HG03196 (cell line): ENCODE results near the gene C1QTNF12.

ENCODE experiments used
- ATAC-seq: cut with Tn5 transposase; IDR thresholded peaks from one replicate; pipeline ENCODE4 v1.9.1; 2021; ENCODE audit not compliant: unreplicated experiment

C1QTNF12 gene, protein sequence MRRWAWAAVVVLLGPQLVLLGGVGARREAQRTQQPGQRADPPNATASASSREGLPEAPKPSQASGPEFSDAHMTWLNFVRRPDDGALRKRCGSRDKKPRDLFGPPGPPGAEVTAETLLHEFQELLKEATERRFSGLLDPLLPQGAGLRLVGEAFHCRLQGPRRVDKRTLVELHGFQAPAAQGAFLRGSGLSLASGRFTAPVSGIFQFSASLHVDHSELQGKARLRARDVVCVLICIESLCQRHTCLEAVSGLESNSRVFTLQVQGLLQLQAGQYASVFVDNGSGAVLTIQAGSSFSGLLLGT

DNA sequence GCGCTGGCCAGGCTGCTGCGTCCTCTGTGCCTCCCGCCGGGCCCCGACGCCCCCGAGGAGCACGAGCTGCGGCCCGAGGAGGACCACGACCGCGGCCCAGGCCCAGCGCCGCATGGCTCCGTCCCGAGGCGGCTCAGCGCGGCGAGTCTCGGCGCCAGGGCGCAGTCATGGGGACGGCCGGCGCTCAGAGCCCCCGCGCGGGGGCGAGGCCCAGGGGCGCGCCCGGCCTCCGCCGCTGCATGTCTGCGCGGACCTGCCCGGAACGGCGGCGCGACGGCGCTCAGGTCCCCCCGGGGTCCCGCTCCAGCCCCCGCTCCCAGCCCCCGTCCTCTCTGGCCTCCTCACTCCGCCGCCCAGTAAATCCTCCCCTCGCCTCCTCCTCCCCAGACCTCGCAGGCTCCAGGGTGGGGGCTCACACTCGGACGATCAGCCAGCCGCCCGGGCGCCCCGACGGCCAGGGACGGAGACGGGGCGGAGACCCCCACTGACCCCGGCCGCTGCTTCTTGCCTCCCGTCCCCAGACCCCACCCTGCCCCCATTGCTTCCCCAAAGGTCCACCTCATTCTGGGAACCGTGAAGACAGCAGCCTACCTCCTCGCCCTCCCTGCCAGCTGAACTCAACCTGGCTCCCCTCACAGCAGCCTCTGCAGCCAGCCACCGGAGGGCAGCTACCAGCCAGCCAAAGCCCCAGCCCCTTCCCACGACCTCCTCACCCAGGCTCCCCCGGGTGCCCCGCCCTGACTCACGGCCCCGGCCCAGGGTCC lies at the start of gene C1QTNF12:
Gene C1QTNF12, minus strand, starts transcription at position 146 of the 764 bp plus-strand sequence. Its CDS starts 32 bp downstream, at position 114.
- no peak for ATAC-seq

DNA sequence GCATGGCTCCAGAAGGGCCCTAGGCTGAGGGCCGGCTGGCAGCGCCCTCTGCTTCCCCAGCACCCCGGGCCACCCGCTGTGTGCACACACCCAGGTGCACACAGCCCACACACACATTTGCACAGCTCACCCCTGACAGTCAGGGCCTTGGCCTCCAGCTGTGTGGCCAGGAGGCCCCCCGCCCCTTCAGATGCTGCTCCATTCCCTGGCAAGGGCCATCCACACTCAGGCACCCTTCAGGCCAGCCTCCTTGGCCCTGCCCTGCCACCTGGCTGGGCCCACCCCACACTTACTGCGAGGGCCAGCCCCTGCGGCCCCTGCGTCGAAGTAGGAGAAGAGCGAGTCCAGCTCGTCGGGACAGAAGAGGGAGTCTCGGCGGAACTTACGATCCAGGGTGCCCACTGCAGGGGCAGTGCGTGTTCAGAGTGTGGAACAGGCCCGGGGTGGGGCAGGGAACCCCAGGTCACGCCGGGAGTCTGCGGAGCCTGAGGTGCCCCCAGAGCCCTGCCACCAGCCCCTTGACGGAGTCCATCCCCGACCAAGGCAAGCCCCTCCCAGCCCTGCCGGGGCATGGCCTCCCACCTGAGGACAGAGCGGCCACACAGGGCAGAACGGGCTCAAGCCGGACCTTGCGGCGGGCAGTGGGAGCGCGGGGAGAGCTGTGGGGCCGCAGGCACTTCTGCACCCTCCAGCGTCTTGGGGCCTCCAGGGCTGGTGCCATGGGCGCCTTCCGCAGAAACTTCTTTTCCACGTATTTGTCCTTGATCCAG lies 48.8 kb upstream of the C1QTNF12 start:
- no peak for ATAC-seq

DNA sequence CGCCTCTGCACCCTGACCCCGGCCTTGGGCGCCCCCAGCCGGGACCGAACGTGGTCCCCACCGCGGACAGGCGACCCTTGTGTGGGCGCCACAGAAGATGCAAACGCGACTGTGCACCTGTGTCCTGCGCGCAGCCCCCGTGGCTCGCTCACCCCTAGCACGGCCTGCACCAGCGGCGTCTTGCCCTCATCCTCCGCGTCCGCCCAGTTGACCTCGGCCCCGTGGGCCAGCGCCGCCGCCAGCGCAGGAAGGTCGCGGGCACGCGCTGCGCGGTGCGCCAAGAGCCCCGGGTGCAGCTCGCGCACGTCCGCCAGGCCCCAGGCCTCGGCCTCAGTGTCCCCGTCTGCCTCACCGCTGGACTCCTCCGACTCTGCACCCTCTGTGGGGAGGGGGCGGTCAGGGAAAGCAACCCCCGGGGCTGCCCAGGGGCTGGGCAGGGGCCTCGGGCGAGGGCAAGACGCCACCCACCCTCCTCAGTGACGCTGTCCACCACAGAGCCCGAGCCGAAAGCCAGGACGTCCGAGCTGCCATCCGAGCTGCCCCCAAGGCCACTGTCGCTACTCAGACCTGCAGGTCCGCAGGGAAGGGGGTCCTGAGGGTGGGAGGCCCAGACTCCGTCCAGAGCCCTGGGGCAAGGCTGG lies 47.8 kb upstream of the C1QTNF12 start:
- ATAC-seq = no peak

DNA sequence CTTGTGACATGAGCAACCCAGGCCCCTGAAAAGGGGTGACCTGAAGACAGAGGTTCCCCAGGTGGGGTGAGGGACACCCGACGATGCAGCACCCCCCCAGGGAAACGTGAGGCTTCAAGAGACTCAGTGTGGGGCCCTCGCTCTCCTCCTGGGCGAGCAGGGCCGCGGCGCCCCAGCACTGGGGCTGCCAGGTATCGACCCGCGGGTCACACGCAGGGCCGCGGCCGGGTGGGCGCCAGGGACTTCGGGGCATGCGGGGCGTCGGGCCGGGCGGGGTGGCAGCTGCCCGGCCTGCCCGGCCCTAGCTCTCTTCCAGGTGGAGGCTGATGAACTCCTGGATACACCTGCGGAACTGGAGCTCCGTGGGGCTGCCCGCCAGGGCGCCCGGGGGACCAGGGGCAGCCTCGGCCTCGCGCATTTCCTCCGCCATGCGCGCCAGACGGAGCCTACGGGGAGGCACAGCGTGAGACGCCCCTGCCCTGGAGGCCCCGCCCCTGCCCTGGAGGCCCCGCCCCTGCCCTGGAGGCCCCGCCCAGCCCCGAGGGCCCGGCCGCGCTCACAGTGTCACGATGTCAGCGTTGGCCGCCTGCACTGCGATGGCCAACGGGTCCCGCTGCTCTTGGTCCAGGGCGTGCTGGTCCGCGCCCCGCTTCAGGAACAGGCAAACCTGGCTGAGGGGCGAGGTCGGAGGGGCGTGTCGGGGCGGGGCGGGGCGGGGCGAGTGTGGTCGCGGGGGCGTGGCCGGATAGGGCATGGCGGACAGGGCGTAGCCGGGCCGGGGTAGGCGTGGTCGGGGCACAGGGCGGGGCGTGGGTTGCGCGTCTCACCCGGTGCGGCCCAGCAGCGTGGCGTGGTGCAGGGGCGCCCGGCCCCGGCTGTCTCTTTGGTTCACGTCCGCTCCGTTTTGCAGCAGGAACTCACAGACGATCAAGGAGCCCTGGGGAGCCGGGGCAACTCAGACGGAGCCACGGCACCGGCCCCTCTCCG lies 47.0 kb upstream of the C1QTNF12 start:
- no peak for ATAC-seq

DNA sequence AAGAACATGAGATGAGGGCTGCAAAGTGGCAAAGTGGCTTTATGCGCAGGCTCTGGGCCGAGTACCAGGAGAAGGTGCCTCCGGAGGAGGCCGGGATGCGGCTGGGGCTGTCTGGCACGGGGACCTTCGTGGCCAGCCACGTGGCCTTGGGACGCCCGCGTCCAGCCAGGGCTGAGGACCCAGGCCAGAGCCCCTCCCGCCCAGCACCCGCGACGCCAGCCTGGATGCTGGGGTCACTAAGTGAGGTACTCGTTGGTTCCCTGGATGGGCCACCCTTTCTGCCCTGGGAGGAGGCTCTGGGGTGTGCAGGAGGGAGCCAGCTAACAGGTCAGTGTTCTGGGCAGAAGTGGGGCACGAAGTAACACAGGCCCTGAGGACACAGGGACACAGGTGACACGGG lies 46.3 kb upstream of the C1QTNF12 start:
- ATAC-seq = no peak

DNA sequence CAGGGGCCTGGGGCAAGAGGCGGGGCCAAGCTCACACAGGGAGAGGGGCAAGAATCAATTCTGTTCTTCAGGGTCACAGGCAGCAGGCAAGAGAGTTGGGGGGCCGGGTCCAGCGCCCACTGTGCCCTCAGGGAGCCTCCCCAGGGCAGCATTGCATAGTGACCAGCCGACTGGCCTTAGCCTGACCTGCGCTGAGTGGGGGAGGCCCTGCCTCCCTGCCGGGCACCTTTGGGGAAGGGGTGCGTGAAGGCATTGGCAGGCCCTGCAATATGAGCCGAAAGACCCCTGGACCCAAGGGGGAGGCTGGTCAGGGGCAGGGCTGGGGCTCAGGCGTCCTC lies 45.9 kb upstream of the C1QTNF12 start:
- ATAC-seq = no peak

DNA sequence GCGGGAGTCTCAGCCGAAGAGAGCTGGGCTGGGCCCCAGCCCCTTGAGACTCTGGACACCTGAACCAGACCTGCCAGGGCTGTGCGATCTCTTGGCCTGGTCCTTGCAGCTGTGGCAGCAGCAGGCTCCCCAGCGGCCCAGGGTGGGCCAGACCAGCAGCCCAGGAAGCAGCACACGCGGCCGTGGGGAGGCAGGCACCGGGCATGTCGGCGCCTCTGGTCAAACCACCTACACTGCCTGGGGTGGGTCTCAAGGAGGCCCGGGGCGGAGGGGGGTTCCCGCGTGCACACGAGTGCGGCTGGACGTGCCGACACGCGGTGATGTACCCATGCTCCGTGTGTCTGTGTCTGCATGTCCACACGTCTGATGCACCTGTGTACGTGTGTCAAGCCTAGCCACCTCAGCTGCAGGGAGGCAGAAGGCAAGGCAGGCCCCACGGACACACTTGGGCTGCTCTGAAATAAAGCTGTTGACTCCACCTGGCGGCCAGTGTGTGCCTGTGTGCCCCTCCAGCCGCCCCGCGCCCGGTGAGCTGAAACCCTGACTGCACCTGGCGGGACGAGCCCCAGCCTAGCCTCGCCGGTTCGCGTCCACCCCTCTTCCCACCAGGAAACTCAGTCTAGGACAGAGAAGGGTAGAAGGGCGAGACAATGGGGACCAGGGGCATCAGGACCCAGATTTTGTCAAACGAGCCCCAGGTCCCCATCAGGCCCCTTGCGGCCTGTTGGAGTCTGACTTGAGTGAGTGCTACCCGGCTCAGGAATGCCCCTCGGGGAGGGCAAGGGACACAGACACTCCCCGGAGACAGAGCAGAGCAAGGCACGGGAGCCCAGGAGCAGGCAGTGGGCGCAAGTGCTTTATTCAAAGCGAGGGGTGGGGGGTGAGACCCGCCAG lies 45.3 kb upstream of the C1QTNF12 start:
- ATAC-seq = no peak

DNA sequence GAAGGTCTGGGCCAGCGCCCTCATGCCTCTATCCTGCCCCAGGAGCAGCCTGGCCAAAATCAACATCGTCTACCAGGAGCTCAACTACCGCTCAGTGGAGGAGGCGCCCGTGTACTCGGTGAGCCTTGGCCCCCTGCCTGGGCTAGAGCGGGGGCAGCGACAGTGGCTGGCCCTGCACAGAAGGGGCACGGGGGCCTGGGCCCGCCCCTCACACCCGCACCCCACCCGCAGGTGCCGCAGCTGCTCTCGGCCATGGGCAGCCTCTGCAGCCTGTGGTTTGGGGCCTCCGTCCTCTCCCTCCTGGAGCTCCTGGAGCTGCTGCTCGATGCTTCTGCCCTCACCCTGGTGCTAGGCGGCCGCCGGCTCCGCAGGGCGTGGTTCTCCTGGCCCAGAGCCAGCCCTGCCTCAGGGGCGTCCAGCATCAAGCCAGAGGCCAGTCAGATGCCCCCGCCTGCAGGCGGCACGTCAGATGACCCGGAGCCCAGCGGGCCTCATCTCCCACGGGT lies 44.6 kb upstream of the C1QTNF12 start:
- no peak for ATAC-seq

DNA sequence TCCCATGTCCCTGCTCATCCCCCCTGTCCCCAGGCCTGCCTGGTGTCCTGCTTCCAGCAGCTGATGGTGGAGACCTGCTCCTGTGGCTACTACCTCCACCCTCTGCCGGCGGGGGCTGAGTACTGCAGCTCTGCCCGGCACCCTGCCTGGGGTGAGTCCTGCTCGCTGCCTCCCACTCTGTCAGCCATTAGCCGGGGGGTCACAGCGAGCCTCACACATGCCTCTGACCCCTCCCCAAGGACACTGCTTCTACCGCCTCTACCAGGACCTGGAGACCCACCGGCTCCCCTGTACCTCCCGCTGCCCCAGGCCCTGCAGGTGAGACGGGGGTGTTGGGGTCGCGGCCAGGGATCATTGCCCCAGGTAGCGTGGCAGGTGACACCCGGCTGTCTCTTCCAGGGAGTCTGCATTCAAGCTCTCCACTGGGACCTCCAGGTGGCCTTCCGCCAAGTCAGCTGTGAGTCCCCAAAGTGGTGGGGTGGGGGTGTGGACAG lies 43.8 kb upstream of the C1QTNF12 start:
- ATAC-seq = no peak

DNA sequence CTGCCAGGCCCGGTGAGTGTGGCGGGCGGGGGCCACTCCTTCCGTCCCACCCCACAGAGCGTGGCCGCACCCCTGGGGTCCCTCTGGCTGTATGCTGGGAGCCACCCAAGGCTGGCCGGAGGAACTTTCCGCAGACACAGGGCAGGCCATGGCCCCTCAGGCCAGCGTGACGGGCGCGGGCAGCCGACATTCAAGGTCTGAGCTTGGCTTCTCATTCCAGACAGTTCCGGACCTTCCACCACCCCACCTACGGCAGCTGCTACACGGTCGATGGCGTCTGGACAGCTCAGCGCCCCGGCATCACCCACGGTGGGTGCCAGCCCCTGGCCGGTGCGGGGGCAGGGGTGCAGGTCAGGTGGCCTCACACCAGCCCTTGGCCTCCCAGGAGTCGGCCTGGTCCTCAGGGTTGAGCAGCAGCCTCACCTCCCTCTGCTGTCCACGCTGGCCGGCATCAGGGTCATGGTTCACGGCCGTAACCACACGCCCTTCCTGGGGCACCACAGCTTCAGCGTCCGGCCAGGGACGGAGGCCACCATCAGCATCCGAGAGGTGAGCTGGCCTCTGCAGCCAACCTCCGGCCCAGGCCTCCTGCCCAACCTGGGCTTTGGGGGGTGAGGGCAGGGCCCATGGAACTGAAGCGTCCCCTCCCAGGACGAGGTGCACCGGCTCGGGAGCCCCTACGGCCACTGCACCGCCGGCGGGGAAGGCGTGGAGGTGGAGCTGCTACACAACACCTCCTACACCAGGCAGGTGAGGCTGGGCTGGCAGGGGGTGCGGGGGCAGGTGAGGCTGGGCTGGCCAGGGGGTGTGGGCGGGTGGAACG lies 41.0 kb upstream of the C1QTNF12 start:
- ATAC-seq = no peak

DNA sequence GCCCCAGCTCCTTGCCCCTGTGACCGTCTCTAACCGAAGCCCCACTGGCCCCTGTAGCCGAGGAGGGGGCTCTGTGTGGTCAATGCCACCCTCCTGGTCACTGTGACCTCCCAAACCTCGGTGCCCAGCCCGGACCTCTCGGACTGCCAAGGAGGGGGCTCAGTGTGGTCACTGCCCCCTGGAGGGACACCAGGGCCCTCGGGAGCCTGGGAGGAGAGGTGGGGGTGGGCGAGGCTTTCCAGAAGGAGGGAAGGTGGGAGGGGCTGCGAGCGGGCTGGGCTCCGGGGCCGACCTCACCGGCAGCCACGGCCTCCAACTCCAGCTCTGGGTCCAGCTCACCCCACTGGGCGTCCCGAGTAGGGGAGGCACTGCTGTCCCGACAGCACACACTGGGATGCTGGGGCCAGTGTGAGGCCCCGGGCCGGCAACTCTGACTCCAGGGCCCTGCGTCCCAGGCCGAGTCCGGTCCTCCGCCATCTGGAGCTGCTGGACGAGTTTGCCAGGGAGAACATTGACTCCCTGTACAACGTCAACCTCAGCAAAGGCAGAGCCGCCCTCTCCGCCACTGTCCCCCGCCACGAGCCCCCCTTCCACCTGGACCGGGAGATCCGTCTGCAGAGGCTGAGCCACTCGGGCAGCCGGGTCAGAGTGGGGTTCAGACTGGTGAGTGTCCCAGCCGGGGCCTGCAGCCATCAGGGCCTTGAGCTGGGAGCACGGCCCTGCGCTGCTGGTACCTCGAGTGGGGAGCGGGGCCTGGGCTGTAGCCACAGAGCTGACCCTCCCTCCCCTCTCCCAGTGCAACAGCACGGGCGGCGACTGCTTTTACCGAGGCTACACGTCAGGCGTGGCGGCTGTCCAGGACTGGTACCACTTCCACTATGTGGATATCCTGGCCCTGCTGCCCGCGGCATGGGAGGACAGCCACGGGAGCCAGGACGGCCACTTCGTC lies 40.1 kb upstream of the C1QTNF12 start:
- ATAC-seq = no peak

DNA sequence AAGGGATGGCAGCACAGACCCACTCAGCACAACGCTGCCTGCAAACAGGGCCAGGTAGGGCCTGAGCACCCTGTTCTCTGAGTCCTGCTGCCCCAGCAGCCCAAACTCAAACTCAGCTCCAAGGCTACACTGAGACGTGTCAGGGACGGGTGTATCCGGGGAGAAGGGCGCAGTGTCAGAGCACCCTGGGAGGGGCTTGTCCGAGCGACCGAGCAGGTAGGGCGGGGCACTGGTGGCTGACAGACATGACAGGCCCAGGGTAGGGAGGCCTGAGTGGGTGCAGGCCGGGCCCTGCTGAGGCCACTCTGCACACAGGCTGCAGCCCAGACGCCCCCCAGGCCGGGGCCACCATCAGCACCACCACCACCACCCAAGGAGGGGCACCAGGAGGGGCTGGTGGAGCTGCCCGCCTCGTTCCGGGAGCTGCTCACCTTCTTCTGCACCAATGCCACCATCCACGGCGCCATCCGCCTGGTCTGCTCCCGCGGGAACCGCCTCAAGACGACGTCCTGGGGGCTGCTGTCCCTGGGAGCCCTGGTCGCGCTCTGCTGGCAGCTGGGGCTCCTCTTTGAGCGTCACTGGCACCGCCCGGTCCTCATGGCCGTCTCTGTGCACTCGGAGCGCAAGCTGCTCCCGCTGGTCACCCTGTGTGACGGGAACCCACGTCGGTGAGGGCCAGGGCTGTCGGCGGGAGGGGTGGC lies 39.2 kb upstream of the C1QTNF12 start:
- no peak for ATAC-seq

DNA sequence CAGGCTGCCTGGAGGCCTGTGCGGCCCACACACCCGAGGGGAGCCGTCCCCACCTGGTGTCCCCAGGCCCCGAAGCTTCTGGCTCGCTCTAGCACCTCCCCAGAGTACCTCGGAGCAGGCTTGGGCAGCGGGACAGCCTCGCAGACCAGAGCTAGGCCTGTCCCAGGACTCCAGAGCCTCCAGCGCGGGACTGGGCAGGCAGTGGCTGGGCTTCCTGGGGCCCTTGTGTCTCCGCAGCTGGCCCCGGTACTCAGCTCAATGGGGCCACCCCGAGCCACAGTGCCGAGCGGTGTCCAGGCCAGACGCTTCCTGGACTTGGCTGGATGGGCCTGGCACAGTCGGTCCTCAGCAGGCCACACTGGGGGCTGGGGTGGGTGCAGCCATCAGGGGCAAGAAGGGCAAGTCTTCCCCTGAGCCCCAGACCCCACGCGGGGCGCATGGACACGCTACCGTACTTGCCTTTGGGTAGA lies 38.6 kb upstream of the C1QTNF12 start:
- ATAC-seq = no peak

DNA sequence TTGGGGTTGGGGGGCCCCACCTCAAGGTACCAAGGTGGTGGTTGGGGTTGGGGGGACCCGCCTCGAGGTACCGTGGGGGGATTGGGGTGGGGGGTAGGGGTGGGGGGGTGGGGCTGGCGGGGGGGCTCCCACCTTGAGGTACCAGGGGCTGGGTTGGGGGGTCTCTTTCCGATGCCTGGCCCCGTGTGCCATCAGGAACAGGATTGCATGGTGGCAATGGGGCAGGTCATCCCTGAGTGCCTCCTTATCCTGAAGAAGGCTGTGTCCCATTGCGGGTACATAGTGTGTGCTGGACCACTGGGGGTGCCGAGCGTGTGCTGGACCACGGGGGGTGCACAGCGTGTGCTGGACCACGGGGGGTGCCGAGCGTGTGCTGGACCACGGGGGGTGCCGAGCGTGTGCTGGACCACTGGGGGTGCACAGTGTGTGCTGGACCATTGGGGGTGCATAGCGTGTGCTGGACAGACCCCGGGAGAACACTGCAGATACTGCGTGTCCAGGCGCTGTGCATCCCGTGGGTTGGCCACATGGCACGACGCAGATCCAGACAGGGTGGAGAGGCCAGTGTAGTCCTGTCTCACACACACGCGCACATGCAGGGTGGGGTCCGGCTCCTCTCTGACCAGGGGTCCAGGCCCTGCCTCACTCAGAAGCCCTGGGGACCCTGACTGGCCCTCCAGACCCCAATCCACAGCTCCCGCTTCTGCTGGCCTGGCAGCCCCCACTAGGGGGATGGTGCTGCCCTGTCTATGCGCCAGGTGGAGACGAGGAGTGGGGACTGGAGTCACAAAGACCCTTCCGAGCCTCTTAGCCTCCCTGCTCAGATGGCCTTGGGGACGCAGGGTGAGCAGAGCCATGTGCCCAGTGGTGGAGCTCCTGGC lies 37.9 kb upstream of the C1QTNF12 start:
- no peak for ATAC-seq

DNA sequence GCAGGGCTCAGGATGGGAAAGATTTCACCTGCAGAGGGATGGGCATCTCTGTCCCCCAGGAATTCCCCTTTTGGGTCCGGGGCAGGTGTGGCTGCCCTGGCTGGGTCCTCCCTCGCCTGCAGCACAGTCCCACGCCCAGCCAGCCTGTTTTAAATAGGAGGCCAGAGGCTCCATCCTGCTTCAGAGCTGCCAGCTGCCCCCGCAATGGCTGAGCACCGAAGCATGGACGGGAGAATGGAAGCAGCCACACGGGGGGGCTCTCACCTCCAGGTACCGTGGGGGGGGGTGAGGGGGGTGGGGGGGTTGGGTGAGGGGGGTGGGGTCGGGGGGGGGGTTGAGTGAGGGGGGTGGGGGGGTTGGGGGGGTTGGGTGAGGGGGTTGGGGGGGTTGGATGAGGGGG lies 37.3 kb upstream of the C1QTNF12 start:
- no peak for ATAC-seq
